ENCODE results near the gene WRAP73.
A peak's percentile ranks its signal among the peaks of the same experiment; 100 is the strongest.
"Not testable (repeated sequence)": the region's sequence is repeated elsewhere in the genome, so short reads cannot be mapped to it uniquely, and the experiment has no call there.

Gene WRAP73

GRCh38 chr1:3596663-3597598, 53.0 kb downstream of the WRAP73 start:
- no peak for DNase-seq

DNA sequence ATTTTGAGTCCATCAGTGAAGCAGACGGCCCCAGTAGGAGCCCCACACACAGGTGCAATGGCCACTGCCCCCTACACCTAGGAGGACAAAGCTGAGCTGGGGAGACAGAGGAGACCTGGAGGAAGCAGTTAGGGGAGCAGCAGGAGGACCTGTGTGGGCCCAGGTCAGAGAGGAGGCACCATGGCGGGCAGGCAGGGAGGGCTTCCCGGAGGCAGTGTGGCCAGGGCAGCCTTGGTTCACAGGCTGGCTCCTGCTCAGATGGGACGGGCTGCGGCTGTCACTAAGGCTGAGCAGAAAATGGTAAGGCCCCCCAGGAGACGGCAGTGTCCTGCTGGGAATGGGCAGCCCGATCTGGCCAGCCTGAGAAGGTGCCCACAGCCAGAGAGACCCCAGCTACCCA, 54.0 kb downstream of the WRAP73 start:
- no peak for DNase-seq

GRCh38 chr1:3594706-3595377, 55.1 kb downstream of the WRAP73 start:
- DNase-seq: no peak

- DNase-seq: no peak
Measured at GRCh38 chr1:3593745-3594144, 56.2 kb downstream of the WRAP73 start.

- no peak for DNase-seq
Measured at GRCh38 chr1:3593334-3593733, 56.6 kb downstream of the WRAP73 start.

DNA sequence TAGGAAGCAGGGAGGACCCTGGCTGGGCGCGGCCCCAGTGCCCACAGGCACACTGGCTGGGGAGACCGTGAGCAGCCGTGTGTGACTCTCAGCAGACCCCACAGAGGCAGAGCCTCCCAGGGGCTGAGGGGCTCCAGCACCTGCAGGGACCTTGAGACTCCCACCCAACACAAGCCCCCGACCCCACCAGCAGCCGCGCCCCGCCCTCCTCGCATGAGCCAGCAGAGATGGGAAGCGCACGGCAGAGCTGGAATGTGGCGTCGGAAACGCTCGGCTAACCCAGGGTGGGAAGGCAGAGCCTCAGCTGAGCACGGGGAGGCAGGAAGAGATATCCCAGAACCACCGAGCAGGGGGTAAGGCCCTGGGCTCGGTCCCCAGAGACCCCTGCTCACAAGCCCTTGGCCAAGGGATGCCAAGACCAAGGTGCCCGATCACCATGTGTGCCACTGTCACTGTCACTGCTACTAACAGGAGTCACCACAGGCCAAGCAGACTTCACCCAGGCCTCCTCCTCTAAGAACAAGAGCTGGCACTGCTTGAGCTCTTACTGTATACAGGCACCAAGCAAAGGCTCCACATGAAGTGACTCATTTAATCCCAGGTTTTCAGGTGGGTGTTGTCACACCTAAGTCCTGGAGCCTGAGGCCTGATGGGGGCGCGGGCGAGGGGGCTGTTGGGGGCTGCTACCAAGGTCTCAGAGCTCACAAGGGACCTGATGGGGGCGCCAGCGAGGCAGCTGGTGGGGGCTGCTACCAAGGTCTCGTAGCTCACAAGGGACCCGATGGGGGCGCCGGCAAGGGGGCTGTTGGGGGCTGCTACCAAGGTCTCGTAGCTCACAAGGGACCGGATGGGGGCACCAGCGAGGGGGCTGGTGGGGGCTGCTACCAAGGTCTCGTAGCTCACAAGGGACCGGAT, 58.7 kb downstream of the WRAP73 start:
- no peak for DNase-seq

DNA sequence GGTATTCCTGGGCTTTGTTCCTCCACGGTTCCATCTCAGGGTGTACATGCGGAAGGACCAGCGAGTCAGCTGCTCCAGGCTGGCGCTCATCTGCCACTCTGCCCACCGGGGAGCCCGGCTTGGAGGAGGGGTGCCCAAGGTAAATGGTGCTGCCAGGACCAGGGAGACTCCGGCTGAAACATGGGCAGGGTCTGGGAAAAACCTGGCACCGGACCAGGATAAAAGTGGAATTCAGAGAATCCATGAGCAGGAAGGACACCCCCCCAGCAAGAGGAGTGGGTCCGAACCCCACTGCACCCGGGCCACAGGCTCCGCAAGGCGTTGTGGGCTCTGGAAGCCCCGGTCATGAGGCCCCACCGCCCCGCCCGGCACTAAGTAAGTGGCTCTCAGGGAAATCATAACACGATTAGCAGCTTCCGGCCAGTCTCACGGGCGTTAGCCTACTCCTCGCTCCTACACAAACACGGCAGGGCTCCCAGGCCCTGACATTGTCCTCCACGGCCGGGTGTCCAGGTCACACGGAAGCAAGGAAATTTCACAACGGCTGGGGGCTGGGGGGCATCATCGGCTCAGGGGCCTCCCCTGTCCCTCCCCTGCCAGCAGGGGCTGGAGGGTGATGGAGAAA, 59.7 kb downstream of the WRAP73 start:
- no peak for DNase-seq

- DNase-seq: no peak
Measured at GRCh38 chr1:3588395-3588794, 61.5 kb downstream of the WRAP73 start.

DNA sequence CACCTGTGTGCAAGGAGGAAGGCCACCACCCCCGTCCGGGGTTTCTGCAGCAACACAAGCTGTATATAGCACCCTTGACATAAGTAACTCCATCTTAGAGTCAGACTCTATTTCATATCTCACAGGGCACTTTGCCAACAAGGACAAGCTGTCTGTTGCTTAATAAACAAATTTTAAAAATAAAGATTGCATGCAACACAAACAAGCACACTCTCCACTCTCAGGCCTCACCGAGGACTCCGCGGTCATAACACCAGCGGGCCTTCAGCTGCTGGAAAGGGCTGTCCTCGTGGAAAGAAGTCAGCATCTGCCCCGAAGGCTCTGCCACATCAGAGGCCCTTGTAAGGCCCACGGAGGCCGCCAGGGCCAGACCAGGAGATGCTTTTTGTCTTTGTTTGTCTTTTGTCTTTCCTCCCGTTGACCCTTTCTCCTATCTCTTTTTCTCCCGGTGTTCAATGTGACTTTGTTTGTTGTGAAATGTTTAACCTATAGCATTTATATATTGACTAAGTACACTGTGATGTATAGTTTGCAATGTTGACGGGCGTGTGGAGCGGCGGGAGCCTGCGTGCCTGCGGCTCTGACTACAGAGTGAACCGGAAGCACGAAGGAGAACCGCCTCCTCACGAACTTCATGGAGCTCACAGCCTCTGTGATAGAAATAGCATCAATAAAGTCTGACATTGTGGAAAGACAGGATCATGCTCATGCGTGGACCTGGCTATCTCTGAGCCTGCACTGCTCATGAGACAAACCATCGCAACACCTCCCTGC, 62.7 kb downstream of the WRAP73 start:
- DNase-seq: no peak

GRCh38 chr1:3585940-3586568, 63.8 kb downstream of the WRAP73 start:
- DNase-seq: no peak

- DNase-seq: not testable (repeated sequence)
Measured at GRCh38 chr1:3585353-3585868, 64.5 kb downstream of the WRAP73 start.

GRCh38 chr1:3584915-3585314, 65.0 kb downstream of the WRAP73 start:
- no peak for DNase-seq

DNA sequence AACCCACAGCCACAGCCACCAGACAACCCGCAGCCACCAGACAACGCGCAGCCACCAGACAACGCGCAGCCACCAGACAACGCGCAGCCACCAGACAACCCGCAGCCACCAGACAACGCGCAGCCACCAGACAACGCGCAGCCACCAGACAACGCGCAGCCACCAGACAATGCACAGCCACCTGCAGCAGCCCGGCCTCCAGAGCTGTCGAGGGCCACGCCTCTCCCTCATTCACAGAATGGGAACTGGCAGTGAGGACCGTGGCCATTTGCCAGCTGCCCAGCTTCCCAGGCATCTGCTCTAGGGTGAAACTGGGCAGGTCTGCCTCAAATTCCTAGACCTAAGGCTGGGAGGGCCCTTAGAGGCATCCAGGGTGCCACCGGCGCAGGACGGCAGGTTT, 66.2 kb downstream of the WRAP73 start:
- peak in 1 of 2 experiments; percentile 7 for DNase-seq

GRCh38 chr1:3581296-3582036, 68.4 kb downstream of the WRAP73 start:
- no peak for DNase-seq
